ENCODE results near the gene LPAR3.

- TF ChIP-seq CTCF (IDR thresholded peaks at IDR 0.05) (no peak), POLR2A (IDR thresholded peaks at IDR 0.05) (no peak)
Observed at GRCh38 chr1:84823991-84824390, 69.0 kb downstream of the LPAR3 start.

Data from tibial nerve (tissue), 3 donors.